K562 (cell line): ENCODE data around the gene MS4A7. TPM values are rescaled to one million over a fixed set of nuclear protein-coding genes. Genes with fewer than 3 reads are reported as not detected.

Experiments
- ATAC-seq: fragments of 200-7000 bp; cut with Tn5 transposase; 3 replicates; pipeline ENCODE4 v1.9.1; 2020; ENCODE audit warnings: moderate library complexity
- BruUV-seq: library from RNA; stranded (reverse); fragments of 400-500 nt; replicated peaks from 2 replicates; lab custom pipeline; 2021; lab: Mats Ljungman, UMichigan
- CTCF ChIA-PET: fragments of 300-600 bp; formaldehyde crosslinking; extraction: SDS; loops from one replicate; lab custom pipeline; 2021; ENCODE audit warnings: low intra/inter-chr PET ratio; lab: Yijun Ruan, JAX
- POLR2A ChIA-PET: fragments of 300-600, 350-650 bp; sonication (Branson Sonifier 250); formaldehyde crosslinking; extraction: SDS; loops from one replicate; lab custom pipeline; 2021; ENCODE audit warnings: antibody characterized with exemption, inconsistent platforms; lab: Yijun Ruan, JAX
- DNase-seq, 4 experiments: peaks; one replicate each; pipeline versions ENCODE4 v3.0.0 to v3.0.0-alpha.2; 2011 to 2018; ENCODE audit warnings: low spot score in 3 of 4, mixed read lengths in 3 of 4; ENCODE audit errors: extremely low read depth in 1 of 4
- FAIRE-seq: peaks from 2 replicates; lab custom pipeline; 2011; peaks lifted over from hg19 to GRCh38; lab: Jason Lieb, UNC
- H2AFZ ChIP-seq: 2 replicates; pipeline ENCODE4 v1.6.0; 2011; ENCODE audit warnings: low read depth, low read length, control low read depth, inconsistent platforms
- H3K27ac ChIP-seq: fragments of 200-600 bp; 3 replicates; pipeline ENCODE4 v1.8.0; 2011; ENCODE audit warnings: low read depth, mild to moderate bottlenecking, control low read depth, inconsistent platforms, low read length, moderate library complexity, mixed read lengths; ENCODE audit errors: extremely low read depth
- H3K27me3 ChIP-seq, 2 experiments: fragments of 300-600 bp in 1 of 2; 2 replicates in 1 of 2; 3 replicates in 1 of 2; pipeline versions ENCODE4 v1.6.0 to v1.8.0; 2011; ENCODE audit warnings: inconsistent platforms in 2 of 2, low read length in 2 of 2, mild to moderate bottlenecking in 1 of 2, mixed read lengths in 1 of 2, moderate library complexity in 1 of 2; ENCODE audit not compliant: control insufficient read depth in 2 of 2, insufficient read depth in 2 of 2
- H3K36me3 ChIP-seq: fragments of 300-600 bp; 3 replicates; pipeline ENCODE4 v1.8.0; 2011; ENCODE audit warnings: mild to moderate bottlenecking, low read length, inconsistent platforms; ENCODE audit not compliant: control insufficient read depth, insufficient read depth
- H3K4me1 ChIP-seq, 2 experiments: fragments of 200-600 bp in 1 of 2; replicated peaks in 1 of 2; 2 replicates in 1 of 2; 3 replicates in 1 of 2; pipeline versions ENCODE4 v1.5.1 to v1.8.0; 2011; ENCODE audit warnings: inconsistent platforms in 2 of 2, low read length in 2 of 2, mild to moderate bottlenecking in 1 of 2, mixed read lengths in 1 of 2, moderate library complexity in 1 of 2; ENCODE audit not compliant: control insufficient read depth in 2 of 2, insufficient read depth in 2 of 2
- H3K4me2 ChIP-seq: 2 replicates; pipeline ENCODE4 v1.6.1; 2011; ENCODE audit warnings: low read length, control low read depth, inconsistent platforms, mixed read lengths; ENCODE audit not compliant: insufficient read depth
- H3K4me3 ChIP-seq: fragments of 200-600 bp; sonication (generic), shearing (Covaris generic); 2 replicates; pipeline ENCODE4 v1.5.1; 2016; ENCODE audit warnings: control low read depth, inconsistent platforms
- H3K79me2 ChIP-seq: fragments of 200-600 bp; 3 replicates; pipeline ENCODE4 v1.8.0; 2011; ENCODE audit warnings: low read length, inconsistent platforms; ENCODE audit not compliant: control insufficient read depth, insufficient read depth
- H3K9ac ChIP-seq, 2 experiments: 2 replicates each; pipeline versions ENCODE4 v1.6.0 to v1.6.1; 2011; ENCODE audit warnings: low read depth in 2 of 2, low read length in 2 of 2, control low read depth in 1 of 2, inconsistent platforms in 1 of 2, mild to moderate bottlenecking in 1 of 2, mixed read lengths in 1 of 2; ENCODE audit not compliant: insufficient read depth in 1 of 2
- H3K9me1 ChIP-seq: one replicate; pipeline ENCODE4 v1.6.0; 2011; ENCODE audit warnings: inconsistent platforms, mild to moderate bottlenecking, low read length, moderate library complexity; ENCODE audit not compliant: control insufficient read depth, insufficient read depth
- H3K9me3 ChIP-seq: replicated peaks from 2 replicates; pipeline ENCODE4 v1.5.1; 2011; ENCODE audit warnings: low read depth, low read length, inconsistent platforms; ENCODE audit not compliant: control insufficient read depth, insufficient read depth
- H4K20me1 ChIP-seq: replicated peaks from 2 replicates; pipeline ENCODE4 v1.6.1; 2011; ENCODE audit warnings: low read length, inconsistent platforms, mixed read lengths; ENCODE audit not compliant: control insufficient read depth, insufficient read depth
- BRCA1 ChIP-seq, 2 experiments: fragments of 450-650 bp in 1 of 2; sonication (generic) in 1 of 2; formaldehyde crosslinking in 1 of 2; IDR thresholded peaks; 2 replicates each; pipeline versions ENCODE4 v1.5.0 to v1.6.1; 2017 to 2020; ENCODE audit warnings: mild to moderate bottlenecking in 1 of 2, missing genetic modification reagents in 1 of 2
- CSDE1 ChIP-seq, 2 experiments: fragments of 450-650 bp; IDR thresholded peaks; 2 replicates each; pipeline ENCODE4 v1.6.1; 2016; ENCODE audit warnings: mild to moderate bottlenecking in 1 of 2
- CUX1 ChIP-seq: fragments of 200-800 bp; sonication (Bioruptor generic); IDR thresholded peaks from 2 replicates; pipeline ENCODE4 v1.6.1; 2016; ENCODE audit warnings: missing genetic modification characterization, missing compliant biosample characterization
- HMG20A ChIP-seq: fragments of 450-650 bp; formaldehyde crosslinking; conservative IDR thresholded peaks from 2 replicates; pipeline ENCODE4 v1.4.0; 2020; ENCODE audit warnings: mild to moderate bottlenecking, mixed read lengths
- HNRNPUL1 ChIP-seq: fragments of 200-400 bp; formaldehyde crosslinking; IDR thresholded peaks from 2 replicates; pipeline ENCODE4 v1.6.1; 2017; ENCODE audit warnings: low read length
- LCOR ChIP-seq: sonication (generic); formaldehyde crosslinking; IDR thresholded peaks from 2 replicates; pipeline ENCODE4 v1.8.0; 2022; ENCODE audit warnings: mild to moderate bottlenecking, missing genetic modification reagents
- PRPF4 ChIP-seq: fragments of 200-400 bp; formaldehyde crosslinking; IDR thresholded peaks from one replicate; pipeline ENCODE4 v1.6.1; 2017; ENCODE audit warnings: low read length, low read depth, mild to moderate bottlenecking; ENCODE audit not compliant: insufficient read depth, poor library complexity, severe bottlenecking
- RBM22 ChIP-seq: fragments of 200-400 bp; formaldehyde crosslinking; IDR thresholded peaks from 2 replicates; pipeline ENCODE4 v1.6.1; 2018; ENCODE audit warnings: low read length, low read depth; ENCODE audit not compliant: poor library complexity, severe bottlenecking
- RNF2 ChIP-seq: sonication (generic); IDR thresholded peaks from 2 replicates; pipeline ENCODE4 v1.6.1; 2016
- STAT5B ChIP-seq: fragments of 250-450 bp; sonication (Bioruptor Pico); IDR thresholded peaks from 2 replicates; pipeline ENCODE4 v1.8.0; 2021; ENCODE audit warnings: mild to moderate bottlenecking, inconsistent platforms
- TCF7L2 ChIP-seq: fragments of 150-350 bp; IDR thresholded peaks from 2 replicates; pipeline ENCODE4 v1.6.1; 2016; ENCODE audit warnings: low read depth, mild to moderate bottlenecking, low read length, moderate library complexity
- ZFPM2 ChIP-seq: fragments of 250-450 bp; sonication (Bioruptor Pico); IDR thresholded peaks from 2 replicates; pipeline ENCODE4 v1.5.1; 2022; ENCODE audit warnings: mild to moderate bottlenecking
- whole genome bisulfite sequencing: fragments of 100-300 bp; shearing (Covaris generic); methylation state at CpG from one replicate; pipeline ENCODE4 v1.1.6; 2016; ENCODE audit warnings: low coverage, mixed read lengths; ENCODE audit not compliant: insufficient coverage; ENCODE audit errors: missing lambda C conversion rate; 5-methylcytosine and 5-hydroxymethylcytosine counted together
- in situ Hi-C: fragments of 300-500 bp; cut with MboI; formaldehyde crosslinking; loops from 4 replicates; pipeline ENCODE4 v1.15.0; 2018; ENCODE audit warnings: inconsistent platforms, mixed read lengths
- intact Hi-C: fragments of 100-400 bp; cut with micrococcal nuclease; formaldehyde crosslinking; loops from 2 replicates; pipeline ENCODE4 v1.14.2; 2022
- polyA plus RNA-seq, 8 experiments: library from polyadenylated mRNA; depleted of rRNA in 4 of 8; stranded (reverse) in 5 of 8; unstranded in 3 of 8; fragments of >200 nt; fragmentation: Nextera tagmentation in 2 of 8; fragmentation: Illumina TruSeq in 1 of 8; extraction: Ambion mirVana in 2 of 8; extraction: Trizol in 1 of 8; gene quantifications; 2 replicates each; pipeline versions ENCODE4 v1.2.1 to v1.2.3, GENCODE V29; 2011 to 2014; ENCODE audit warnings: inconsistent platforms in 1 of 8, missing spikeins in 1 of 8
- total RNA-seq, 7 experiments: library from RNA; depleted of rRNA in 6 of 7; stranded (reverse); fragments of >200 nt in 6 of 7; fragmentation: Illumina TruSeq in 2 of 7; extraction: Trizol in 2 of 7; gene quantifications; 2 replicates each; pipeline versions ENCODE4 v1.2.1 to v1.2.3, GENCODE V29; 2011 to 2021; ENCODE audit warnings: low replicate concordance in 1 of 7
- TF ChIP-seq, protein P1 (sequence below), 2 experiments: fragments of 450-650 bp in 1 of 2; IDR thresholded peaks; 2 replicates each; pipeline ENCODE4 v1.6.1; 2011 to 2017; ENCODE audit warnings: low read depth in 2 of 2, antibody characterized with exemption in 1 of 2, borderline replicate concordance in 1 of 2, low read length in 1 of 2, mild to moderate bottlenecking in 1 of 2, mixed read lengths in 1 of 2; ENCODE audit not compliant: control insufficient read depth in 1 of 2
- TF ChIP-seq, protein P2 (sequence below): fragments of 450-650 bp; formaldehyde crosslinking; IDR thresholded peaks from 2 replicates; pipeline ENCODE4 v1.4.0; 2020; ENCODE audit warnings: mild to moderate bottlenecking, moderate library complexity

MS4A7 gene
- total and polyA plus RNA-seq, 9 of the 15 experiments (the other 6 are each of a cell fraction or from before 2014, with no cell fraction given) = not detected

DNA sequence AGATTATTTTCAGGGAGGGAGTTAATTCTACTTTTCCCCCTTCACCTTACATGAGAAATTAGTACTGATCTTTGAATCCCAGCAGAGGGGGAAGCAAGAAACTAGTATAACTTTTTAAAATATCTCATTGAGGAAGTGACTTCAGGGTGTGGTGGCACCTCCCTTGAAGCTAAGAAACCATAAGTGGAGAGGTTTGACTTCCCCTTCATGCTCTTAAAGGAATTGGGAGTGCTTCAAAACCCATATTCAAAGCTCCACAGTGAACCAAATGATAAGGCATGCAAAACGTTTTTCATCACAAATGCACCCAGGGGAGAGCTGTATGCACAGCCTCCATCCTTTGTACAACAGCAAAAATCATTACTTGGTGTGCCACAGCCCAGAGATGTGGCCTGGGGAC lies 18.5 kb downstream of the MS4A7 start:
- no peaks in the 10 kb centered on the region for H3K79me2 ChIP-seq
- H2AFZ ChIP-seq = no peak overlapping the region
- no peak overlapping the region for H3K9ac ChIP-seq
- H4K20me1 ChIP-seq = no peaks in the 10 kb centered on the region
- intact Hi-C loops (no loop called here), in situ Hi-C loops (no loop called here)
- H3K4me1 ChIP-seq = no peaks in the 10 kb centered on the region
- no peaks in the 10 kb centered on the region for H3K9me1 ChIP-seq
- no peak overlapping the region for H3K27ac ChIP-seq
- POLR2A ChIA-PET = no interaction called here
- DNase-seq = no peak
- 0% methylated on average over 1 of the region's 1 CpG for WGBS
- no peak overlapping the region for H3K4me2 ChIP-seq
- ATAC-seq = no peak
- BruUV-seq = no TSS peak
- no peaks in the 10 kb centered on the region for H3K9me3 ChIP-seq
- H3K4me3 ChIP-seq = no peak overlapping the region
- no peaks in the 10 kb centered on the region for H3K36me3 ChIP-seq
- no peak for FAIRE-seq
- H3K27me3 ChIP-seq = no peaks in the 10 kb centered on the region
- CTCF ChIA-PET = no interaction called here
- TF ChIP-seq STAT5B (CRISPR knock-in tag) (no peak), HMG20A (CRISPR knock-in tag) (no peak), PRPF4 (no peak), LCOR (CRISPR knock-in tag) (no peak), CUX1 (CRISPR knock-in tag) (no peak), HNRNPUL1 (no peak), BRCA1 (IDR thresholded peaks at IDR 0.05) (no peak), BRCA1 (CRISPR knock-in tag; IDR thresholded peaks at IDR 0.05) (no peak), CSDE1 (IDR thresholded peaks at IDR 0.05) (no peak), RNF2 (no peak), RBM22 (no peak), TCF7L2 (no peak), ZFPM2 (CRISPR knock-in tag) (no peak)
- TF ChIP-seq, protein P1, sequence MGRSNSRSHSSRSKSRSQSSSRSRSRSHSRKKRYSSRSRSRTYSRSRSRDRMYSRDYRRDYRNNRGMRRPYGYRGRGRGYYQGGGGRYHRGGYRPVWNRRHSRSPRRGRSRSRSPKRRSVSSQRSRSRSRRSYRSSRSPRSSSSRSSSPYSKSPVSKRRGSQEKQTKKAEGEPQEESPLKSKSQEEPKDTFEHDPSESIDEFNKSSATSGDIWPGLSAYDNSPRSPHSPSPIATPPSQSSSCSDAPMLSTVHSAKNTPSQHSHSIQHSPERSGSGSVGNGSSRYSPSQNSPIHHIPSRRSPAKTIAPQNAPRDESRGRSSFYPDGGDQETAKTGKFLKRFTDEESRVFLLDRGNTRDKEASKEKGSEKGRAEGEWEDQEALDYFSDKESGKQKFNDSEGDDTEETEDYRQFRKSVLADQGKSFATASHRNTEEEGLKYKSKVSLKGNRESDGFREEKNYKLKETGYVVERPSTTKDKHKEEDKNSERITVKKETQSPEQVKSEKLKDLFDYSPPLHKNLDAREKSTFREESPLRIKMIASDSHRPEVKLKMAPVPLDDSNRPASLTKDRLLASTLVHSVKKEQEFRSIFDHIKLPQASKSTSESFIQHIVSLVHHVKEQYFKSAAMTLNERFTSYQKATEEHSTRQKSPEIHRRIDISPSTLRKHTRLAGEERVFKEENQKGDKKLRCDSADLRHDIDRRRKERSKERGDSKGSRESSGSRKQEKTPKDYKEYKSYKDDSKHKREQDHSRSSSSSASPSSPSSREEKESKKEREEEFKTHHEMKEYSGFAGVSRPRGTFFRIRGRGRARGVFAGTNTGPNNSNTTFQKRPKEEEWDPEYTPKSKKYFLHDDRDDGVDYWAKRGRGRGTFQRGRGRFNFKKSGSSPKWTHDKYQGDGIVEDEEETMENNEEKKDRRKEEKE (IDR thresholded peaks at IDR 0.05; ENCODE audit: borderline replicate concordance in 1 of 2, control insufficient read depth in 1 of 2, low read depth in 2 of 2, low read length in 1 of 2) = no peak
- TF ChIP-seq, protein P2, sequence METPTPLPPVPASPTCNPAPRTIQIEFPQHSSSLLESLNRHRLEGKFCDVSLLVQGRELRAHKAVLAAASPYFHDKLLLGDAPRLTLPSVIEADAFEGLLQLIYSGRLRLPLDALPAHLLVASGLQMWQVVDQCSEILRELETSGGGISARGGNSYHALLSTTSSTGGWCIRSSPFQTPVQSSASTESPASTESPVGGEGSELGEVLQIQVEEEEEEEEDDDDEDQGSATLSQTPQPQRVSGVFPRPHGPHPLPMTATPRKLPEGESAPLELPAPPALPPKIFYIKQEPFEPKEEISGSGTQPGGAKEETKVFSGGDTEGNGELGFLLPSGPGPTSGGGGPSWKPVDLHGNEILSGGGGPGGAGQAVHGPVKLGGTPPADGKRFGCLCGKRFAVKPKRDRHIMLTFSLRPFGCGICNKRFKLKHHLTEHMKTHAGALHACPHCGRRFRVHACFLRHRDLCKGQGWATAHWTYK (CRISPR knock-in tag) = no peak
